HPDE6-E6E7 (cell line): ENCODE results near the gene TXNRD1.
A peak's percentile ranks its signal among the peaks of the same experiment; 100 is the strongest.
"Not testable (repeated sequence)": the region's sequence is repeated elsewhere in the genome, so short reads cannot be mapped to it uniquely, and the experiment has no call there.

Experiments
- DNase-seq: peaks from one replicate; pipeline ENCODE4 v3.0.0; 2011; ENCODE audit warnings: missing footprints; ENCODE audit errors: extremely low spot score

The TXNRD1 gene

GRCh38 chr12:104372061-104372720 lies 156.6 kb downstream of the TXNRD1 start:
- no peak for DNase-seq

DNA sequence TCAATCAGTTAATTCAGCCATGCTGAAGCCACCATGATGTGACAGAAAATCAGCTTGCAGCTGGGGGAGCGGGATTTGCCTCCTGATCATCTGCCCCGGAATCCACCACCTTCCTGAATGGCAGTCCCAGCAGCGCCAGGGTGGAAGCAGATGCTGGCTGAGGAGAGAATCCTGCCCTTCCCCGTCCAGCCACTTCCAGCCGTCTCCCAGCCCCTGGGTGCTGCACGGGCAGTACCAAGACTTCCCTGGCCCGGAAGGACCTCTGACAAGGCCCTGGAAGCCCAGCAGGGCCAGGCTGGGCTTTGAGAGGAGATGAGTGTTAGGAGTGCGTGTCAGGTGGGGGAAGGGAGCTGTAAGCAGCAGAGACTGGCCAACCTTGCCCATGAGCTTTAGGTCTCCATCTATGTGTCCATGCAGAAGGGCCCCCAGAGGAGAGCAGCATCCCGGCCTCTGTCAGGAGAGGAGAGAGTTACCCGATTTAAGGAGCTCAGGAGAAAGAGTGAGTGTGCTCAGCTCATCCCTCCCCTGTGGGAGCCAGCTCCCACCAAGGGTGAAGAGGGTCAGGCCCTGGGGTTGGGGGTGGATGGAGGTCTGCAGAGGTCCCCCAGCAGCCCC lies 157.2 kb downstream of the TXNRD1 start:
- DNase-seq: no peak

DNA sequence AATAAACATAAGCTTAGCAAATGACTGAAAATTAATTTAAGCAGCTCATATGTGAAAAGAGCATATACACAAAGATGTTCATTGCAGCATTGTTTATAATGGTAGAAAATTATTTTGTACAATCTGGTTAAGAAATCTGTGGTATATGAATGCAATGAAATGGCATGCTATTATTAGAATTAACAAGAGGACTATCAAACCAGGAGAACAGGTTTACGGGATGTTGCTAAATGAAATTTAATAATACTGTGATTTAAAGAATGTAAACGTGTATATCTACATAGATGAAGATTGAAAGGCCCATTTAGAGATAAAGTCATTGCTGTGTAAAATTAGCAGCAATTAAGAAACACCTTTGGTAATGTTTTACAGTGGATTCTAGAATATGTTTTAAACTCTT lies 158.5 kb downstream of the TXNRD1 start:
- DNase-seq: no peak

- no peak for DNase-seq
Observed at GRCh38 chr12:104374806-104375205, 159.2 kb downstream of the TXNRD1 start.

- DNase-seq: no peak
Observed at GRCh38 chr12:104375775-104376174, 160.2 kb downstream of the TXNRD1 start.

DNA sequence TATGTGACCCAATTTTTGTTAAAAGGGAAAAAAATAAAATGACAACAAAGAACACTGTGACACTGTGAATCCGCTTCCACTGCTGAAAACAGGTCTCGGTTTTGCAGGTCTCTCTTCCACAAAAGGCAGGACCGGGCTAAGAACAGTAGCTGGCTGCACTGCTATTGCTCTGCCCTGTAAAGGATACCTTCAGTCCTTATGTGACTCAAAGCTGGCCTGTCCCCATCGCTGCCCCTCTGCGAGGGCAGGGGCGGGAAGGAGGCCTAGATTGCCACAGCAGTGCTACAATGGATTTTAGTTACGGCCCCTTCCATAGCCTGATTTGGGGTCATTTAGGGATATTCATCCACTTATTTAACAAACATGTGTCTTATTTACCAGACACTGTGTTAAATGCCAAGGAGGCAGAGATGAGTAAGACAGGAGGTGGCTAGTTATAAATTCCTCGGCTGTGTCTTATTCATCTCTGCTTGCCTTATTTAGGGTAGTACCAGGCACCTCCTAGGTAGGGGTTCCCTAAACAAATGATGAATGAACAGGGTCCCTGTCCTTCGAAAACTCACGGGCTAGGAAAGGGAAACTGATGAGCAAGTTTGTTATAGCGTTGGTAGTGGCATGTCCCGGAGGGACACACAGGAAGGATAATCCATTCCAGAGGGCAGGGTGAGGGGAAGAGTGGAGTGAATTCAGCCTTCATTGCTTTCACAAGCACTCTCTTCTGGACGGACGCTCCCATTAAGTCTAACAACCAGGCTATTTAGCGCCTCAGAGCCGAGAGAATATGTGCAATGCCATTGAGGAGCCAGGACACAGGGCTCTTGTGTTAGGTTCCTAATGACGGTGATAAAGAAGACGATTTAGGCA lies 161.3 kb downstream of the TXNRD1 start:
- no peak for DNase-seq

DNA sequence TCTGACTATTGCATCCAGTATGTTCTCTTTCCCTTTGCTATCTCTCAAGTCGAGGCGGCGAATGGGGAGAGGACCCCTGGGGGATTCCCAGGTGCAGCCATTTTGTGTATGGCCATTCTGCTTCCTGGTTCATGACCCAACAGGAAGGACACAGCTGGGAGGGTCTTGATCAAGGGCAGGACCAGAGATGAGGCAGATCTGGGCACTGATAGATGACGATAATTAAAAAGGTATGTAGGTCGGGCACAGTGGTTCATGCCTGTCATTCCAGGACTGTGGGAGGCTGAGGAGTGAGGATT lies 161.9 kb downstream of the TXNRD1 start:
- DNase-seq: no peak

DNA sequence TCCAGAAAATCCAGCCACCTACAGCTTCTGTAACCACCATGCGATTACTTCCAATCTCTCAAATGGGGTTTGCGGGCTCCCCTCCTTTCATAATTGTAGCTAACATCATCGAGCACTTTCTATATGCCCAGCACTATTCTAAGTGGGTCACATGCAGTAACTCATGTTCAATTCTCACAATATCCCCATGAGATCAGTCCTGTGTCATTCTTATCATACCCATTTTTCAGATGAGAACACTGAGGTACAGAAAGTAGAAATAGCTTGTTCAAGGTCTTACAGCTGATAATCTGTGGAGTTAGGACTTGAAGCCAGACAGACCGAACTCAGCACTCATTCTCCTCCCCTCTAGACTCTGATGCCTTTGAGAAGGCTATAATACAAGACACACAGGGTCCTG lies 162.8 kb downstream of the TXNRD1 start:
- DNase-seq: no peak

- DNase-seq: no peak
Observed at GRCh38 chr12:104381341-104381730, 165.8 kb downstream of the TXNRD1 start.

- DNase-seq: peak; percentile 74
Observed at GRCh38 chr12:104381731-104382480, 166.3 kb downstream of the TXNRD1 start.

- no peak for DNase-seq
Observed at GRCh38 chr12:104384141-104384880, 168.7 kb downstream of the TXNRD1 start.

GRCh38 chr12:104385510-104385909 lies 169.9 kb downstream of the TXNRD1 start:
- no peak for DNase-seq

- DNase-seq: no peak
Observed at GRCh38 chr12:104386461-104386860, 170.9 kb downstream of the TXNRD1 start.

DNA sequence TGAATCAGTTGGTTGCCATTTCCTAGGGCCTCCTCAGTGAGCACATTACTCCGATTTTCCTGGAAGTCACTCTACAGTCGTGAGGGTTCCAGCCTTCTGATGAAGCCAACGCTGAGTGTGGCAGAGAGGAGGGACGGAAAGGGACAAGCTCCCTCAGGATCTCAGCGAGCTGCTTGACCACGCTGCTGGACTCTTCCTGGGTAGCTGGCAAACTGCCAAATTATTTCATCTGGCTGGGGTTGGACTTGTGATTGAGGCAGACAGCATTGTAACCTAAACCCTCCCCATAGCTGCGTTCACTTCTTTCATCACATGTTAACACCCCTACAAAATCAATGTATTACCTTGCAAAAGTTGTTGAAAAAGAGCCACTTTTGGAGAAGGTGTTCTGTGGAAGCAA lies 171.6 kb downstream of the TXNRD1 start:
- no peak for DNase-seq

DNA sequence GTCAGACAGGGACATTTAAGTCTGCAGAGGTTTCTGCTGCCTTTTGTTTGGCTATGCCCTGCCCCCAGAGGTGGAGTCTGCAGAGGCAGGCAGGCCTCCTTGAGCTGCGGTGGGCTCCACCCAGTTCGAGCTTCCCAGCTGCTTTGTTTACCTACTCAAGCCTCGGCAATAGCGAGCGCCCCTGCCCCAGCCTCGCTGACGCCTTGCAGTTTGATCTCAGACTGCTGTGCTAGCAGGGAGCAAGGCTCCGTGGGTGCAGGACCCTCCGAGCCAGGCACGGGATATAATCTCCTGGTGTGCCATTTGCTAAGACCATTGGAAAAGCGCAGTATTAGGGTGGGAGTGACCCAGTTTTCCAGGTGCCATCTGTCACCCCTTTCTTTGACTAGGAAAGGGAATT lies 178.5 kb downstream of the TXNRD1 start:
- DNase-seq: not testable (repeated sequence)
